ENCODE measurements around the gene PRSS50. TPM values are rescaled to one million over a fixed set of nuclear protein-coding genes. Genes with fewer than 3 reads are reported as not detected.
A peak's percentile ranks its signal among the peaks of the same experiment; 100 is the strongest.

Gene PRSS50
- total and polyA plus RNA-seq, 4 donors = 0.02 to 0.33 (median 0.25) TPM; not detected in 1

- H3K27me3 ChIP-seq (ENCODE audit: control insufficient read depth in 4 of 4, insufficient read depth in 4 of 4, low read length in 3 of 4) = no peaks in the 10 kb centered on the region
- H3K36me3 ChIP-seq (ENCODE audit: control insufficient read depth in 4 of 4, insufficient read depth in 3 of 4, low read depth in 1 of 4, low read length in 3 of 4) = no peaks in the 10 kb centered on the region
- no peak overlapping the region for H3K4me3 ChIP-seq (ENCODE audit: low read depth in 1 of 3, low read length in 3 of 3)
- no peaks in the 10 kb centered on the region for H3K9me3 ChIP-seq (ENCODE audit: control insufficient read depth in 4 of 4, low read length in 3 of 4)
- H3K4me1 ChIP-seq (ENCODE audit: control insufficient read depth in 4 of 4, insufficient read depth in 4 of 4, low read length in 3 of 4) = peaks cover 14 to 40% (median 29%) of the 10 kb centered on the region in 4 donors
- DNase-seq (ENCODE audit: low spot score) = no peak
- H3K9ac ChIP-seq (ENCODE audit: low read depth in 1 of 2, low read length in 2 of 2) = no peak overlapping the region
- WGBS = 53% methylated on average over 8 of the region's 8 CpGs
- TF ChIP-seq YY1 (IDR thresholded peaks at IDR 0.05) = no peak
- no peak for TF ChIP-seq FOXA2 (IDR thresholded peaks at IDR 0.05)
- no peak for TF ChIP-seq ZBTB33 (IDR thresholded peaks at IDR 0.05)
- no peak for TF ChIP-seq JUND (IDR thresholded peaks at IDR 0.05)
- no peak for TF ChIP-seq CTCF (IDR thresholded peaks at IDR 0.05; ENCODE audit: low read depth, low read length, missing input control)
- peak; percentile 94 for TF ChIP-seq NR2F2 (IDR thresholded peaks at IDR 0.05)
- no peak for TF ChIP-seq MAX (IDR thresholded peaks at IDR 0.05)
- TF ChIP-seq RAD21 (IDR thresholded peaks at IDR 0.05) = peak; percentile 16 to 54
- TF ChIP-seq HNF4A (conservative IDR thresholded peaks at IDR 0.05) = peak; percentile 30 to 55
- TF ChIP-seq TAF1 (conservative IDR thresholded peaks at IDR 0.05) = no peak
- peak; percentile 16 for TF ChIP-seq REST (IDR thresholded peaks at IDR 0.05)
- no peak for TF ChIP-seq FOXA1 (IDR thresholded peaks at IDR 0.05)
- peak; percentile 86 for TF ChIP-seq SP1 (IDR thresholded peaks at IDR 0.05)
- peak; percentile 98 to 99 for TF ChIP-seq RXRA (IDR thresholded peaks at IDR 0.05)
- no peak for TF ChIP-seq ATF3 (IDR thresholded peaks at IDR 0.05)
- TF ChIP-seq GABPA (IDR thresholded peaks at IDR 0.05 in 1 of 2, conservative IDR thresholded peaks at IDR 0.05 in 1 of 2) = peak in 1 of 2 donors; percentile 63
- peak overlapping the region; percentile 67 to 74 for H3K27ac ChIP-seq (ENCODE audit: low read depth in 1 of 2, low read length in 2 of 2)
Measured at GRCh38 chr3:46699676-46700523, 17.8 kb downstream of the PRSS50 start.

Measured in liver (tissue), 9 donors.